Suprapubic skin (tissue), 4 donors: ENCODE results near the gene WSB2. TPM values are rescaled to one million over a fixed set of nuclear protein-coding genes. Genes with fewer than 3 reads are reported as not detected.

Source experiments
- DNase-seq, 2 donors: peaks; one replicate each; pipeline ENCODE4 v3.0.0-alpha.2; 2019; ENCODE audit warnings: low spot score in 2 of 2
- H3K27ac ChIP-seq: fragments of 200-600 bp; sonication (generic); one replicate; pipeline ENCODE4 v1.5.1; 2019
- H3K27me3 ChIP-seq: fragments of 200-600 bp; sonication (generic); one replicate; pipeline ENCODE4 v1.5.1; 2019
- H3K36me3 ChIP-seq: fragments of 200-600 bp; sonication (generic); one replicate; pipeline ENCODE4 v1.5.1; 2019
- H3K4me1 ChIP-seq: fragments of 200-600 bp; sonication (generic); one replicate; pipeline ENCODE4 v1.5.1; 2019
- H3K4me3 ChIP-seq: fragments of 200-600 bp; sonication (generic); one replicate; pipeline ENCODE4 v1.5.1; 2019; ENCODE audit warnings: mild to moderate bottlenecking
- H3K9me3 ChIP-seq: fragments of 200-600 bp; sonication (generic); one replicate; pipeline ENCODE4 v1.5.1; 2019
- EP300 ChIP-seq: sonication (generic); formaldehyde crosslinking; IDR thresholded peaks from one replicate; pipeline ENCODE4 v1.6.1; 2017; ENCODE audit warnings: antibody characterized with exemption
- POLR2A ChIP-seq, 2 donors: fragments of 450-650 bp; IDR thresholded peaks; one replicate each; pipeline ENCODE4 v1.6.1; 2017; ENCODE audit warnings: antibody characterized with exemption in 2 of 2, mild to moderate bottlenecking in 2 of 2, moderate library complexity in 2 of 2
- POLR2AphosphoS5 ChIP-seq, 3 donors: sonication (generic); formaldehyde crosslinking; IDR thresholded peaks; one replicate each; pipeline ENCODE4 v1.6.1; 2017; ENCODE audit warnings: antibody characterized with exemption in 3 of 3
- whole genome bisulfite sequencing: methylation state at CpG from one replicate; pipeline ENCODE4 v1.1.5; 2018; 5-methylcytosine and 5-hydroxymethylcytosine counted together
- total RNA-seq, 4 donors: library from RNA; depleted of rRNA; stranded (reverse); fragments of >200 nt; gene quantifications; one replicate each; pipeline ENCODE4 v1.1.0, GENCODE V29; 2016
- TF ChIP-seq, protein P1 (sequence below), 2 donors: fragments of 200-600 bp in 1 of 2; fragments of 450-650 bp in 1 of 2; sonication (generic) in 1 of 2; IDR thresholded peaks; one replicate each; pipeline ENCODE4 v1.5.1; 2016 to 2019; ENCODE audit warnings: antibody characterized with exemption in 2 of 2, mild to moderate bottlenecking in 1 of 2, moderate library complexity in 1 of 2

WSB2 gene
- total RNA-seq, 4 donors from 2014 or later = 46.0 to 74.3 (median 60.7) TPM

DNA sequence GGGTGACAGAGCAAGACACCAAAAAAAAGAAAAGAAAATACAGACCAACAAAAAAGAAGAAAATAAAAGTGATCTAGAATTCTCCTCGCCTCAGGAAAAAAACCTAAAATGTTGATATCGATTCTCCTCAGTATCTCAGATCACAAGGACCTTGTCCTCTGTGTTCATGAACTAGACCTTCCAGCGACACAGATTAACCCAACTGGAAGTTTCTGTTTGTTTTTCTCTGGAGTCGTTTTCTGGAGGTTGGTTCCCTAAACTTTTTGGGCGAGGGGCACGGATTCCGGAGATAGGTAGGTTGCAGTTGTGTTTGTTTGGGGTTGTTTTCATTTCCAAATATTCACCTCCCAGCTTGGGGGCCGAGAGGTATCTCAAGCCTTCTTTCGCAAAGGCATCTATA is 45.0 kb downstream of the WSB2 start:
- peaks cover 19% of the 10 kb centered on the region for H3K36me3 ChIP-seq
- peaks cover 21% of the 10 kb centered on the region for H3K4me1 ChIP-seq
- no peaks in the 10 kb centered on the region for H3K9me3 ChIP-seq
- DNase-seq = no peak
- no peaks in the 10 kb centered on the region for H3K27me3 ChIP-seq
- TF ChIP-seq, protein P1, sequence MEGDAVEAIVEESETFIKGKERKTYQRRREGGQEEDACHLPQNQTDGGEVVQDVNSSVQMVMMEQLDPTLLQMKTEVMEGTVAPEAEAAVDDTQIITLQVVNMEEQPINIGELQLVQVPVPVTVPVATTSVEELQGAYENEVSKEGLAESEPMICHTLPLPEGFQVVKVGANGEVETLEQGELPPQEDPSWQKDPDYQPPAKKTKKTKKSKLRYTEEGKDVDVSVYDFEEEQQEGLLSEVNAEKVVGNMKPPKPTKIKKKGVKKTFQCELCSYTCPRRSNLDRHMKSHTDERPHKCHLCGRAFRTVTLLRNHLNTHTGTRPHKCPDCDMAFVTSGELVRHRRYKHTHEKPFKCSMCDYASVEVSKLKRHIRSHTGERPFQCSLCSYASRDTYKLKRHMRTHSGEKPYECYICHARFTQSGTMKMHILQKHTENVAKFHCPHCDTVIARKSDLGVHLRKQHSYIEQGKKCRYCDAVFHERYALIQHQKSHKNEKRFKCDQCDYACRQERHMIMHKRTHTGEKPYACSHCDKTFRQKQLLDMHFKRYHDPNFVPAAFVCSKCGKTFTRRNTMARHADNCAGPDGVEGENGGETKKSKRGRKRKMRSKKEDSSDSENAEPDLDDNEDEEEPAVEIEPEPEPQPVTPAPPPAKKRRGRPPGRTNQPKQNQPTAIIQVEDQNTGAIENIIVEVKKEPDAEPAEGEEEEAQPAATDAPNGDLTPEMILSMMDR (IDR thresholded peaks at IDR 0.05) = no peak
- no peak for TF ChIP-seq POLR2AphosphoS5 (IDR thresholded peaks at IDR 0.05)
- TF ChIP-seq EP300 = no peak
- no peak for TF ChIP-seq POLR2A (IDR thresholded peaks at IDR 0.05)
- 38% methylated on average over 9 of the region's 9 CpGs for WGBS
- H3K27ac ChIP-seq = no peak overlapping the region
- peak overlapping the region; percentile 82 for H3K4me3 ChIP-seq

DNA sequence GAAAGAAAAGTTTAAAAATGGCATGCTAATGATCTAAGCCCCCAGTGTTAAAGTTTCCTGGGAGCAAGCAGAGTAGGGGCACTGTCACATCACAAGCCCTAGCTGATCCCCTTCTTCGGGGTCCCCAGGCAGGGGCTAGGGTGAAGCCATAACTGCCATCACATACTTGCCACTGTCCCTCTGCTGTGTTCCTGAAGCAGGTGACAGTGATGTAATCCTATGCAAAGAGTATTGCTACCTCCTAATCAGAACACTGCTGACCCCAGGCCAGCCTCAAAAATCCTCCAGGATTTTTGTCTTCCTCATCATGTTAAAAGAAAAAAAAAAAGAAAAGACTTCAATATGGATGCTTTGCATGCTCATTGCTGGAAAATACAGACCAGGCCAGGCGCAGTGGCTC is 45.7 kb downstream of the WSB2 start:
- Histone ChIP-seq H3K36me3 (peaks cover 12% of the 10 kb centered on the region), H3K4me1 (peaks cover 21% of the 10 kb centered on the region), H3K27ac (no peak overlapping the region), H3K9me3 (no peaks in the 10 kb centered on the region), H3K27me3 (no peaks in the 10 kb centered on the region), H3K4me3 (no peak overlapping the region)
- WGBS = 100% methylated on average over 2 of the region's 2 CpGs
- TF ChIP-seq, protein P1 (IDR thresholded peaks at IDR 0.05) = no peak
- TF ChIP-seq POLR2A (IDR thresholded peaks at IDR 0.05) (no peak), POLR2AphosphoS5 (IDR thresholded peaks at IDR 0.05) (no peak), EP300 (no peak)
- DNase-seq = no peak

DNA sequence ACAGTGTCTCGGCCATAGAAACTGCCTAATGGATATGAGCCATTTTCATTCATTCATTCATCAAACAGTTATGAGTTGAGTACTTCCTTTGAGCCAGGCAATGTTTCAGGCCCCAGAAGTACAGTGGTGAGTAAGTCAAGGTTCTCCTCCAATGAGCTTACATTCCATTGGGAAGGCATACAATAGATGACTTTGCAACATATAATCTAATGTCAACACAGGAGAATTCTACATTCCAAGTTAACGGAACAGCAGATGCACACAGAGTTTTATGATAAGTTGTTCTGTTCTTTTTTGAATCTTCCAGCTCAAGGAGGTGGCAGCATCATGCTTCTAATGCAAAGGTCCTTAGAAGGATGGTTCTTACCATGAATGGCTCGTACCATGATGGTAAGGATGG is 47.7 kb downstream of the WSB2 start:
- H3K27me3 ChIP-seq = no peaks in the 10 kb centered on the region
- no peak overlapping the region for H3K27ac ChIP-seq
- no peak for DNase-seq
- no peaks in the 10 kb centered on the region for H3K36me3 ChIP-seq
- no peak for TF ChIP-seq POLR2AphosphoS5 (IDR thresholded peaks at IDR 0.05)
- TF ChIP-seq EP300 = no peak
- TF ChIP-seq, protein P1 (IDR thresholded peaks at IDR 0.05) = no peak
- TF ChIP-seq POLR2A (IDR thresholded peaks at IDR 0.05) = no peak
- no peak overlapping the region for H3K4me3 ChIP-seq
- no peaks in the 10 kb centered on the region for H3K9me3 ChIP-seq
- 90% methylated on average over 3 of the region's 3 CpGs for WGBS
- H3K4me1 ChIP-seq = peaks cover 19% of the 10 kb centered on the region

DNA sequence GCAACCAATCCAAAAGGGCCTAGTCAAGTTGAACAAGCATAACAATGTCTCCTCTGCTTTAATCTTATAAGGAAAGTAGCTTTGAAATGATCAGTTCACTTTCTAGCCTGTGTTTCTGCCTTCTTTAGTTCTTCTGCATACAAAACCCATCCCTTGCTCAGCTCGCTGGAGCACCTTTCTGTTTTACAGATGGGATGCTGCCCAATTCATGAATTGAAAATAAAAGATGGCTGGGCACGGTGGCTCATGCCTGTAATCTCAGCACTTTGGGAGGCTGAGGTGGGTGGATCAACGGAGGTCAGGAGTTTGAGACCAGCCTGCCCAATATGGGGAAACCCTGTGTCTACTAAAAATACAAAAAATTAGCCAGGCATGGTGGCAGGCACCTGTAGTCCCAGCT is 49.0 kb downstream of the WSB2 start:
- no peaks in the 10 kb centered on the region for H3K9me3 ChIP-seq
- H3K4me3 ChIP-seq = no peak overlapping the region
- 83% methylated on average over 3 of the region's 3 CpGs for WGBS
- no peaks in the 10 kb centered on the region for H3K27me3 ChIP-seq
- no peak for TF ChIP-seq POLR2AphosphoS5 (IDR thresholded peaks at IDR 0.05)
- TF ChIP-seq EP300 = no peak
- TF ChIP-seq POLR2A (IDR thresholded peaks at IDR 0.05) = no peak
- TF ChIP-seq, protein P1 (IDR thresholded peaks at IDR 0.05) = no peak
- no peak for DNase-seq
- peaks cover 6% of the 10 kb centered on the region for H3K4me1 ChIP-seq
- H3K27ac ChIP-seq = no peak overlapping the region
- H3K36me3 ChIP-seq = no peaks in the 10 kb centered on the region

DNA sequence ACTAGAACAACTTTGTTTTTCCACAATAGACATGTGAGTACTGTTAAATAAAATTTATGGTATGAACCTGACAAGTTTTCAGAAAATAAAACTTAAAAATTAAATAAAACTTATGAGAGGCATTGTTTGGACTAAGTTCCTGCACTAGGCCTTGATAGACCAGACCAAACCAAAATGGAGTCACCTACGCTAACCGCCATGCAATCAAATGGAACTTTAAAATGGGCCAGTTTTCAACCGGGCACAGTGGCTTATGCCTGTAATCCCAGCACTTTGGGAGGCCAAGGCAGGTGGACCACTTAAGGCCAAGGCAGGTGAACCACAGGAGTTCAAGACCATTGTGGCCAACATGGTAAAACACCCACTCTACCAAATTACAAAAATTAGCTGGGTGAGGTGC is 49.6 kb downstream of the WSB2 start:
- TF ChIP-seq, protein P1 (IDR thresholded peaks at IDR 0.05) = no peak
- TF ChIP-seq POLR2AphosphoS5 (IDR thresholded peaks at IDR 0.05) (no peak), EP300 (no peak), POLR2A (IDR thresholded peaks at IDR 0.05) (no peak)
- no peaks in the 10 kb centered on the region for H3K36me3 ChIP-seq
- WGBS = 96% methylated on average over 3 of the region's 3 CpGs

More for the DNA sequence above, 49.6 kb downstream of the WSB2 start:
- Histone ChIP-seq H3K27ac (no peak overlapping the region), H3K4me3 (no peak overlapping the region), H3K27me3 (no peaks in the 10 kb centered on the region), H3K4me1 (peaks cover 5% of the 10 kb centered on the region), H3K9me3 (no peaks in the 10 kb centered on the region)
- no peak for DNase-seq
